ENCODE data around the gene DPYD. TPM values are rescaled to one million over a fixed set of nuclear protein-coding genes. Genes with fewer than 3 reads are reported as not detected.

The DPYD gene
- total RNA-seq, 1 donor = 81.9 TPM

GRCh38 chr1:97632776-97633175 is 288.1 kb downstream of the DPYD start:
- DNase-seq (ENCODE audit: low read depth) = peak; percentile 45
- no peak for TF ChIP-seq CTCF (IDR thresholded peaks at IDR 0.05; ENCODE audit: insufficient read depth, low read length)
- no peak overlapping the region for H3K4me3 ChIP-seq (ENCODE audit: low read depth, low read length)

- no peak for TF ChIP-seq CTCF (IDR thresholded peaks at IDR 0.05; ENCODE audit: insufficient read depth, low read length)
- no peak overlapping the region for H3K4me3 ChIP-seq (ENCODE audit: low read depth, low read length)
- DNase-seq (ENCODE audit: low read depth) = peak; percentile 57
These were observed 288.8 kb downstream of the DPYD start for GRCh38 chr1:97632075-97632474.

GRCh38 chr1:97630948-97631347 is 289.9 kb downstream of the DPYD start:
- TF ChIP-seq CTCF (IDR thresholded peaks at IDR 0.05; ENCODE audit: insufficient read depth, low read length) = no peak
- no peak for DNase-seq (ENCODE audit: low read depth)
- no peak overlapping the region for H3K4me3 ChIP-seq (ENCODE audit: low read depth, low read length)

GRCh38 chr1:97630281-97630680 is 290.6 kb downstream of the DPYD start:
- TF ChIP-seq CTCF (IDR thresholded peaks at IDR 0.05; ENCODE audit: insufficient read depth, low read length) = no peak
- no peak overlapping the region for H3K4me3 ChIP-seq (ENCODE audit: low read depth, low read length)
- DNase-seq (ENCODE audit: low read depth) = no peak

- DNase-seq (ENCODE audit: low read depth) = no peak
- no peak overlapping the region for H3K4me3 ChIP-seq (ENCODE audit: low read depth, low read length)
These were observed 297.6 kb downstream of the DPYD start for GRCh38 chr1:97623220-97623619.

GRCh38 chr1:97621955-97622354 is 298.9 kb downstream of the DPYD start:
- TF ChIP-seq CTCF (IDR thresholded peaks at IDR 0.05; ENCODE audit: insufficient read depth, low read length) = no peak
- DNase-seq (ENCODE audit: low read depth) = peak; percentile 41
- no peak overlapping the region for H3K4me3 ChIP-seq (ENCODE audit: low read depth, low read length)

More at GRCh38 chr1:97623220-97623619, 297.6 kb downstream of the DPYD start:
- no peak for TF ChIP-seq CTCF (IDR thresholded peaks at IDR 0.05; ENCODE audit: insufficient read depth, low read length)

GRCh38 chr1:97619706-97620105 is 301.1 kb downstream of the DPYD start:
- no peak overlapping the region for H3K4me3 ChIP-seq (ENCODE audit: low read depth, low read length)
- no peak for DNase-seq (ENCODE audit: low read depth)
- TF ChIP-seq CTCF (IDR thresholded peaks at IDR 0.05; ENCODE audit: insufficient read depth, low read length) = no peak
